Retinal pigment epithelial cell (primary cell): ENCODE measurements around the gene DPP9.
A peak's percentile ranks its signal among the peaks of the same experiment; 100 is the strongest.

Source experiments
- DNase-seq: peaks from one replicate; pipeline ENCODE4 v3.0.0-alpha.2; 2010; ENCODE audit warnings: low read depth
- H3K4me3 ChIP-seq: 2 replicates; pipeline ENCODE4 v1.5.1; 2011; ENCODE audit warnings: mild to moderate bottlenecking, low read length, control low read depth, moderate library complexity
- CTCF ChIP-seq: conservative IDR thresholded peaks from 2 replicates; pipeline ENCODE4 v1.5.1; 2011; ENCODE audit warnings: low read depth, low read length, control low read depth, inconsistent platforms

The DPP9 gene

GRCh38 chr19:4678881-4679790 lies 44.5 kb downstream of the DPP9 start:
- no peak for DNase-seq
- no peak for TF ChIP-seq CTCF
- H3K4me3 ChIP-seq = no peak overlapping the region

- H3K4me3 ChIP-seq = no peak overlapping the region
- peak; percentile 14 for DNase-seq
- peak; percentile 76 for TF ChIP-seq CTCF
These were observed 46.5 kb downstream of the DPP9 start for GRCh38 chr19:4676955-4677731.

GRCh38 chr19:4675346-4675745 lies 48.3 kb downstream of the DPP9 start:
- TF ChIP-seq CTCF = no peak
- DNase-seq = no peak
- H3K4me3 ChIP-seq = no peak overlapping the region

GRCh38 chr19:4673726-4674125 lies 49.9 kb downstream of the DPP9 start:
- TF ChIP-seq CTCF = no peak

GRCh38 chr19:4673216-4673615 lies 50.4 kb downstream of the DPP9 start:
- H3K4me3 ChIP-seq = no peak overlapping the region
- no peak for TF ChIP-seq CTCF
- no peak for DNase-seq

More at GRCh38 chr19:4673726-4674125, 49.9 kb downstream of the DPP9 start:
- H3K4me3 ChIP-seq = no peak overlapping the region
- DNase-seq = no peak

- no peak for DNase-seq
- no peak overlapping the region for H3K4me3 ChIP-seq
- TF ChIP-seq CTCF = no peak
These were observed 52.3 kb downstream of the DPP9 start for GRCh38 chr19:4671185-4671851.
